Activated T-helper 2 cell treated with anti-CD3 and anti-CD28 coated beads, Interferon-gamma antibody, Interleukin-2, Interleukin-4, amounts not matched to agents 10 μg/mL and 5 μg/mL and 100 μg/mL, durations not matched to agents 14 hours and 24 hours and 36 hours (primary cell): ENCODE data around the gene TRMT6. TPM values are rescaled to one million over a fixed set of nuclear protein-coding genes. Genes with fewer than 3 reads are reported as not detected.

Source experiments
- DNase-seq: peaks from one replicate; pipeline ENCODE4 v3.0.0; 2021; ENCODE audit warnings: low spot score
- H3K27ac Mint-ChIP-seq: one replicate; pipeline ENCODE4 v1.8.0; 2021; ENCODE audit warnings: mixed read lengths
- H3K27me3 Mint-ChIP-seq: one replicate; pipeline ENCODE4 v1.8.0; 2021; ENCODE audit warnings: low read depth, mixed read lengths
- H3K36me3 Mint-ChIP-seq: one replicate; pipeline ENCODE4 v1.8.0; 2021; ENCODE audit warnings: low read depth, mixed read lengths
- H3K4me1 Mint-ChIP-seq: one replicate; pipeline ENCODE4 v1.8.0; 2021; ENCODE audit warnings: low read depth, mixed read lengths
- H3K4me3 Mint-ChIP-seq: one replicate; pipeline ENCODE4 v1.8.0; 2021; ENCODE audit warnings: low read depth, mild to moderate bottlenecking, moderate library complexity, mixed read lengths
- H3K9me3 Mint-ChIP-seq: one replicate; pipeline ENCODE4 v1.8.0; 2021; ENCODE audit warnings: mixed read lengths
- intact Hi-C: fragments of 100-400 bp; cut with micrococcal nuclease; formaldehyde crosslinking; loops from one replicate; pipeline ENCODE4 v1.15.1; 2023
- total RNA-seq: library from RNA; stranded (reverse); gene quantifications from 2 replicates; pipeline ENCODE4 v1.2.3, GENCODE V29; 2022

TRMT6 gene
- total RNA-seq, 1 donor from 2014 or later, result 27.5 TPM

- intact Hi-C loops, result loop anchor here (2.0 to 5.0 kb wide), 2 partner anchors 74 to 392 kb away; no protein-coding TSS in a partner anchor
- peaks cover 20% of the 10 kb centered on the region for H3K4me1 Mint-ChIP-seq
- DNase-seq, result no peak
- no peaks in the 10 kb centered on the region for H3K9me3 Mint-ChIP-seq
- peaks cover 19% of the 10 kb centered on the region for H3K27me3 Mint-ChIP-seq
- no peaks in the 10 kb centered on the region for H3K36me3 Mint-ChIP-seq
- H3K27ac Mint-ChIP-seq, result peak overlapping the region; percentile 68
- H3K4me3 Mint-ChIP-seq, result no peak overlapping the region
Observed at GRCh38 chr20:5918856-5919625, 31.3 kb downstream of the TRMT6 start.

DNA sequence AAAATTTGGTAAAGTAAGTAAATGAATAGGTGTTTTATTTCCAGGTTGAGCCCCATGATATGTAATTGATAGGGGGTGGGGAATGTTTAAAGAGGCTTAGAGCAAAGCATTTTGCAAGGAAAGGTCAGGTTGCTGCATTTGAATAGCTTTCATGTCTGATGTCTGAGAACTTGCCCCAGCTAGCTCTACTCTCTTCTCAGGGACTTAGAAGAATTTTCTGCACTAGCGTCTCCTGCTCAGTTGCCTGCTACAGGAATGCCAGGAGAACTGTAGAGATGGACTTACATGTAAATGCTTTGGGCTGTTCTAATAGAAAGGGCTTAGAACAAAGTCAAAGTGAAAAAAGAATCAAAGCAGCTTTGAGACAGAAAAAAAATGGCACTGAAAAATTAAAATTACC lies 35.5 kb downstream of the TRMT6 start:
- DNase-seq, result no peak
- peaks cover 22% of the 10 kb centered on the region for H3K4me1 Mint-ChIP-seq
- peaks cover 41% of the 10 kb centered on the region for H3K27me3 Mint-ChIP-seq
- no peaks in the 10 kb centered on the region for H3K36me3 Mint-ChIP-seq
- intact Hi-C loops, result loop anchor here (5.0 kb wide), 1 partner anchor 388 kb away; no protein-coding TSS in a partner anchor
- no peak overlapping the region for H3K27ac Mint-ChIP-seq
- no peaks in the 10 kb centered on the region for H3K9me3 Mint-ChIP-seq
- no peak overlapping the region for H3K4me3 Mint-ChIP-seq

- no peak for DNase-seq
- H3K36me3 Mint-ChIP-seq, result no peaks in the 10 kb centered on the region
- H3K4me1 Mint-ChIP-seq, result peaks cover 10% of the 10 kb centered on the region
- no peak overlapping the region for H3K27ac Mint-ChIP-seq
- H3K9me3 Mint-ChIP-seq, result no peaks in the 10 kb centered on the region
- peaks cover 44% of the 10 kb centered on the region for H3K27me3 Mint-ChIP-seq
- intact Hi-C loops, result no loop called here
- H3K4me3 Mint-ChIP-seq, result no peak overlapping the region
Observed at GRCh38 chr20:5913166-5913565, 37.2 kb downstream of the TRMT6 start.

- peak overlapping the region; percentile 70 for H3K4me3 Mint-ChIP-seq
- H3K27ac Mint-ChIP-seq, result no peak overlapping the region
- intact Hi-C loops, result no loop called here
- H3K4me1 Mint-ChIP-seq, result peaks cover 10% of the 10 kb centered on the region
- DNase-seq, result no peak
- H3K9me3 Mint-ChIP-seq, result no peaks in the 10 kb centered on the region
- peaks cover 62% of the 10 kb centered on the region for H3K27me3 Mint-ChIP-seq
- no peaks in the 10 kb centered on the region for H3K36me3 Mint-ChIP-seq
Observed at GRCh38 chr20:5910186-5910585, 40.1 kb downstream of the TRMT6 start.

DNA sequence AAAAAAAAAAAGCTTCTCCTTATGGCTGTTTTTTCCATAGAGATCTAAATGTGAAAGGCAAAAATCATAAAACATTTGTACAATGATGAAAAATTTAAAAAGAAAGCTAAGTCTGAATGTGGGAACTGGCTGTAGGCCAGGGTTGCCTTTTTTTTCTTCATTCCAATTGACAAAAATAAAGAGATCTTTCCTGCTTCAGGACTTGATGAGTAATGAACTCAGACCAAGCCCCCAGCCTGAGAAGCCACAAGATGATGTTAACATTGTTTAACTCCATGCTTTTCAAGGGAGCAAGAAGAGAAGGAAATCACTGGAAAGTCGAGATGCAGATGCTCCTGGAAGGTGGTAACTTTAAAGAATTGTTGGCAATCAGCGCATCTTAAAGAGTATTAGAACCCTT lies 41.4 kb downstream of the TRMT6 start:
- DNase-seq, result no peak
- Mint-ChIP-seq H3K4me1 (peaks cover 10% of the 10 kb centered on the region), H3K36me3 (no peaks in the 10 kb centered on the region), H3K27me3 (peaks cover 61% of the 10 kb centered on the region), H3K27ac (no peak overlapping the region), H3K4me3 (no peak overlapping the region), H3K9me3 (no peaks in the 10 kb centered on the region)
- intact Hi-C loops, result no loop called here

DNA sequence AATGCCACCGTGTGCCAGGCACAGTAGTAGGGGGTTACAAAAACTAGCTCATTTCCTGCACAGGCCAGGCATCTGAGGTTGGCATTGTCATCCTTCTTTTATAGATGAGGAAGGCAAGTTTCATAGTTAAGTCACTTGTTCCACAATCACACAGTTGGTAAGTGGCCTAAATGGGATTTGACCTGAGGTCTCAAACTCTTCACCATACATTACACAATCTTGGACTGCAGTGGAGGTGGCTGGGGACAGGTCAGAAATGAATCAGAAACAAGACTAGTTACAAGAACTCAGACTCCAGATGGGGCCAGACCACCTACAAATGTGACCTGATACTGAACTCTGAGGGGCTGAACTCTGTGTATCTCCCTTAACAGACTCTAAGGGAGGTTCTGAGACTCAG lies 49.4 kb downstream of the TRMT6 start:
- Mint-ChIP-seq H3K36me3 (no peaks in the 10 kb centered on the region), H3K4me3 (no peak overlapping the region), H3K27ac (no peak overlapping the region), H3K4me1 (no peaks in the 10 kb centered on the region), H3K27me3 (peaks cover 32% of the 10 kb centered on the region), H3K9me3 (no peaks in the 10 kb centered on the region)
- intact Hi-C loops, result no loop called here
- DNase-seq, result no peak

DNA sequence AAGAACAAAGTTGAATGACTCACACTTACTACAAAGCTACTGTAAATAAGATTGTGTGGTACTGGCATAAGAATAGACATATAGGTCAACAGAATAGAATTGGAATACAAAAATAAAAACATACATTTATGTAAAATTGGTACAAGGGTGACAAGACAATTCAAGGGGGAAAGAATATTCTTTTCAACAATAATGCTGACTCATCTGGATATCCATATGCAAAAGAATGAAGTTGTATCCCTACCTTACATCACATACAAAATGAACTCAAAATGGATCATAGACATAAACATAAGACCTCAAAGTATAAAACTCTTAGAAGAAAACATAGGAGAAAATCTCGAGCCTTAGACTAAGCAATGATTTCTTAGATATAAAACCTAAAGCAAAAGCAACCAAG lies 50.9 kb downstream of the TRMT6 start:
- Mint-ChIP-seq H3K27ac (no peak overlapping the region), H3K27me3 (peaks cover 24% of the 10 kb centered on the region), H3K4me1 (no peaks in the 10 kb centered on the region), H3K9me3 (no peaks in the 10 kb centered on the region), H3K36me3 (no peaks in the 10 kb centered on the region), H3K4me3 (no peak overlapping the region)
- no peak for DNase-seq
- intact Hi-C loops, result no loop called here

GRCh38 chr20:5895626-5896025 lies 54.7 kb downstream of the TRMT6 start:
- Mint-ChIP-seq H3K9me3 (no peaks in the 10 kb centered on the region), H3K4me1 (no peaks in the 10 kb centered on the region), H3K27me3 (peaks cover 28% of the 10 kb centered on the region), H3K36me3 (no peaks in the 10 kb centered on the region), H3K27ac (no peak overlapping the region), H3K4me3 (no peak overlapping the region)
- intact Hi-C loops, result no loop called here
- DNase-seq, result no peak

DNA sequence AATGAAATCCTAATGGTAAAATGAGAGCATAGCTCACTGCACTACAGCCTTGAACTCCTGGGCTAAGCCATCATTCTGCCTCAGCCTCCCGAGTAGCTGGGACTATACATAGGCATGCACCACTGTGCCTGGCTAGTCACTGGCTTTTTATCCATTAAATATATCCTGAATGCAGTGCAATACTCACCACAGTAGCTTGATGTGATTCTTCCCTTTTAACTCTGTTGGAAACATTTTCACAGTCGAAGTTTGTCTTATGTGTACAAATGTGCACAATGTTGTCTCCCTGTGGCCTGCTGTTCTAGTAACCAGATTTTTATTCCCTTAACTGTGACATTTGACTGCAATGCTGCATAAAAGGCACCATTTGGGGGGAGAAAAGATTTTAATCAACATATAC lies 56.7 kb downstream of the TRMT6 start:
- H3K9me3 Mint-ChIP-seq, result no peaks in the 10 kb centered on the region
- no peaks in the 10 kb centered on the region for H3K36me3 Mint-ChIP-seq
- no peaks in the 10 kb centered on the region for H3K4me1 Mint-ChIP-seq
- intact Hi-C loops, result no loop called here
- no peak overlapping the region for H3K27ac Mint-ChIP-seq
- H3K4me3 Mint-ChIP-seq, result no peak overlapping the region
- DNase-seq, result no peak
- H3K27me3 Mint-ChIP-seq, result peaks cover 19% of the 10 kb centered on the region

GRCh38 chr20:5893052-5893451 lies 57.3 kb downstream of the TRMT6 start:
- H3K9me3 Mint-ChIP-seq, result no peaks in the 10 kb centered on the region
- DNase-seq, result no peak
- intact Hi-C loops, result no loop called here
- peaks cover 17% of the 10 kb centered on the region for H3K27me3 Mint-ChIP-seq
- H3K36me3 Mint-ChIP-seq, result no peaks in the 10 kb centered on the region
- no peak overlapping the region for H3K4me3 Mint-ChIP-seq
- H3K27ac Mint-ChIP-seq, result no peak overlapping the region
- H3K4me1 Mint-ChIP-seq, result no peaks in the 10 kb centered on the region

GRCh38 chr20:5890773-5891441 lies 59.4 kb downstream of the TRMT6 start:
- H3K9me3 Mint-ChIP-seq, result no peaks in the 10 kb centered on the region
- H3K27ac Mint-ChIP-seq, result no peak overlapping the region
- no peaks in the 10 kb centered on the region for H3K36me3 Mint-ChIP-seq
- H3K4me3 Mint-ChIP-seq, result no peak overlapping the region
- intact Hi-C loops, result no loop called here
- H3K27me3 Mint-ChIP-seq, result peaks cover 8% of the 10 kb centered on the region
- no peaks in the 10 kb centered on the region for H3K4me1 Mint-ChIP-seq
- DNase-seq, result no peak

DNA sequence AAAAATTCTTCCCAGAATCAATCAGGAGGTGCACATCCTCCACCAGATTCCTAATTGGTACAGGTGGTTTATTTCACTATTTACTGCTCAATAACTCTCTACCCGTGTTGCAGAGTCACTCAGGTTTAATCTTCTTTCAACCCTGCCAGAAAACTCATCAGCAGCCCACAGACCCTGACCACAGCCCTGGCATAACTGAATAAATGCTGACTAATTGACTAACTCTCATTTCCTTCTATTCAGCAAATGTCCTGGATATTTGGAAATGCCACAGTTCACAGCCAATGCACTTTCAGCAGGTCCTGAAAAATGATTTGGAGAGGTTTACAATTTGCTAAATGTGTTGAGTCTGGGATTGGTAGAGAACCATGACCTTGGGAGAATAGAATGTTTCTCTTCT lies 62.3 kb downstream of the TRMT6 start:
- Mint-ChIP-seq H3K9me3 (no peaks in the 10 kb centered on the region), H3K4me1 (no peaks in the 10 kb centered on the region), H3K4me3 (no peak overlapping the region), H3K36me3 (no peaks in the 10 kb centered on the region), H3K27me3 (peaks cover 6% of the 10 kb centered on the region), H3K27ac (no peak overlapping the region)
- DNase-seq, result no peak
- intact Hi-C loops, result no loop called here

GRCh38 chr20:5887386-5887785 lies 62.9 kb downstream of the TRMT6 start:
- no peaks in the 10 kb centered on the region for H3K4me1 Mint-ChIP-seq
- no peak for DNase-seq
- H3K9me3 Mint-ChIP-seq, result no peaks in the 10 kb centered on the region
- H3K4me3 Mint-ChIP-seq, result no peak overlapping the region
- no peaks in the 10 kb centered on the region for H3K36me3 Mint-ChIP-seq
- H3K27me3 Mint-ChIP-seq, result peaks cover 7% of the 10 kb centered on the region
- H3K27ac Mint-ChIP-seq, result no peak overlapping the region
- intact Hi-C loops, result no loop called here
